NOMO-1 treated with dmso at 0.1 percent for 144 hours (cell line): ENCODE measurements around the gene FMOD.
"Not testable (repeated sequence)": the region's sequence is repeated elsewhere in the genome, so short reads cannot be mapped to it uniquely, and the experiment has no call there.

Experiments
- DNase-seq: peaks from one replicate; lab custom pipeline; 2025; ENCODE audit not compliant: unreplicated experiment; lab: John Stamatoyannopoulos, UW

FMOD gene

DNA sequence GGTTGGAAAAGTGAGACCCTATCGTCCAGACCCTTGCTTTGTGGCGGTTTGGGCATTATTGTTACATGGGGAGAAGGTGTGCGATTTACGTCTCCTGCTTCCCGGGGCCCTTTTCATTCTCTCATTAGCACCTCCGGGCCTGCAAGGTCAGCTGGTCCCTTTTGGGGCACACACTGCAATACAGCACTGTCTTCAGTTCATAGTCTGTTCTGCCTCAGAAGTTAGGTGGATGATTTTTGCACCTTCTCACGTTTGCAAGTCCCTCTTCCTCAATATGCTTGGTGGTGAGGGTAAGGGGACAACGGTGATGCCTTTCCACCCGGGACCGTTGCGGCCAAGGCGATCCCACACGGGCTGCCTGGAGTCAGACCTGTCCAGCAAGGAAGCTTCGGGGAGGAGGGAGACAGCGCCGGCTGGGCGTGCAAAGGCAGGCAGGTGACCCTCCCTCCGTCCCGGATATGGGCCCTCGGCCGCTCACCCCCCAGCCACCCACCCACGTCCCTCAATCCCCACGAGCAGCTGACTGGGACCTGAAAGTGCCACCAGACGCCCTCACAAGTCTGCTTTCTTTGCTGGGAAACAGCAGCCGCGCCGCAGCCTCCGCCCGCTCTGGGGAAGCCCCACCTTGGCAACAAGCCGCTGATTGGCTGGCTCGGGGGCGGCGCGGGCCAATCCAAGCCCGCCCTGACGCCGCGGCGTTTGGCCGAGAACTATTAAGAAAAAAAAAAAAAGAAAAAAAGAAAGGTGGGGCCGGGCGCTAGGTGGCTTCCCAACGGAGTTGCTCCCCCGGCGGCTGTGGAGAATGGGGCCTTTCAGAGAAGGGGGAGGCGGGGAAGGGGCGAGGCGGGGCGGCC is 23.9 kb downstream of the FMOD start:
- DNase-seq: peak; percentile 93

DNA sequence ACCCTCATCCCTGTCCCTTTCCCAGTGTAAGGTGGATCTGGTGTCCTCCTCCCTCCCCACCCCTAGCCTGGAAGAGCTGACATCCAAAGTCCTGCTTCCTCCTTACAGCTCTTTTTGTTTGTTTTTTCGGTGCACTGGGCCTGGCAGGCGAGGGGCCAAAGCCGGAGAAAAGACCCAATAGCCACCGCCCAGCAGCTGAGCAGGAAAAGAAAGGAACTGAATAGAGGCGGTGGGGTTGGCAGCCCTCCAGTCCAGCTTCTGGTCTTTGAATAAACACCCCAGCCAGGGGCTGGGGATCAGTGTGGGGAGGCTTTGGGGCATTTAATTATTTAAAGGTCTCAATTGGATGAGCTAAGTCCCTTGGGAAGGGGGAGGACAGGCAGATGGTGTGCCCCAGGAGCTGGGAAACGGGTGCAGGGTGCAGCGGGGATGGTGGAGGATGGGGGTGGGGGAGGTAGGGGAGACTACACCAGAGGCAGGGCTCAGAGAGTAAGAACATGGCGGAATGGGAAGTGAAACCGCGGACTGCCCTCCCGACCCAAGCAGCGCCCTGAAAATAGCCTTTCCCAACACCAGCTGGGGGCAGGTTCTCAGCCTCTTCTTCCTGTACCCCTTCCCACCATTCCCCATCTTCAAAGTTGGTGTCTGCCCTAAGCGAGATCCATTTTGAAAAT is 25.4 kb downstream of the FMOD start:
- DNase-seq: peak; percentile 61

DNA sequence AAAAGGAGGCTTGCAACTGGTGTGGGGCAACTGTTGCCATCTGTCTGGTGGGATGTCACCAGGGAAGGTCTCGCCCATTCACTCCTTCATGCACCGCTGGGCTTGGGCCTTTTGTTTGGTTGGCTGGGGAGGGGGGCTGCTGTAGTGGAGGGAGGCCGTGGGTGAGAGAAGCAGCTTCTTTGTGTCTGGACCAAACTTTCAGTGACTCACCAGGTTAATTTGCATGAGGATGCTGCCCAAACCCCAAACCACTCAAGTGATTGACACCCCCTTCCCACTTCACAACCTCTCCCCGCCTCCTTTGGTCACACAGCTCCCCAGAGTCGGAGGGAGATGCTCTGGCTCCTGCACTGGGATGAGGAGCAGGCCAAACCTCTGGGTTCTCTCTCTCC is 25.9 kb downstream of the FMOD start:
- peak; percentile 22 for DNase-seq

DNA sequence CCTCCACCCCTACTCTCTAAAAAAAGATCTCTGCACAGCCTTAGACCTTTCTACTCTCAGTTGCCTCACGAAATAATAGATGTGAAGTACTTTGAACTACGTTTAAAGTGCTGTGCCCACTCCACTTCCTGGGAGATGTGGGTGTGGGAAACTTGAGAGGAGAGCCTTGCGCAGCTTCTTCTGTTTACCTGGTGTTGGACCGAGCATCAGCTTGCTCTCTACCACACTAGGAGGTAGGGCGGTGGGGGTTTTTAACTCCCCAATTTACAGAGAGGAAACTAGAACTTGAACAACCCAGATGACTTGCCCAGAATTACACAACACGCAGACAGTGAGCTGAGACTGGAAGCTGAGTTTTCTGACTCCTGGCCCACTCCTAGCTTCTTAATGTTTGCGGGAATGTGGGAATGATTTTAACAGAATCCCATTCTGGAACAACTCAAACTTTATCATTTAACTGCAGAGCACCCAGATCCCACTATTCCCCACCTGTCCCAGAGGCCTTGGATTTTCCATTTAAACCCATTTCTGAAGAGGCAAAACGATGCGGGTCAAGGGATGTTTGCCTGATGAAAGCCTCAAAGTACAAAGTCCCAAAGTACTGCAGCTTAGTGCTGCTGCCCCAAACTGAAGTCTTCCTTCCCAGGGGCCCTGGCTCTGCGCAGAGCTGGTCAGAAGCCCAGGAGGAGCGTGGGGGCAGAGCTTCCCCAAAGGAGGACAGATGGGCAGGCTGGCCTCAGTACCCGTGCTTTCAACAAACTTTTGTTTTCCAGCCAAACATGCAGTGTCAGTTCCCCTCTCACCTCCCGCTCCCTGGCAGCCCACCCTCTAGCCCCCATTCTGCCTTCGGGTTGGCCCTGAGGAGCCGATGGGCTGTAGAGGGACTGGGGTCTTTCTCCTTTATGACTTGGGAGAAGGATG is 26.6 kb downstream of the FMOD start:
- DNase-seq: no peak

DNA sequence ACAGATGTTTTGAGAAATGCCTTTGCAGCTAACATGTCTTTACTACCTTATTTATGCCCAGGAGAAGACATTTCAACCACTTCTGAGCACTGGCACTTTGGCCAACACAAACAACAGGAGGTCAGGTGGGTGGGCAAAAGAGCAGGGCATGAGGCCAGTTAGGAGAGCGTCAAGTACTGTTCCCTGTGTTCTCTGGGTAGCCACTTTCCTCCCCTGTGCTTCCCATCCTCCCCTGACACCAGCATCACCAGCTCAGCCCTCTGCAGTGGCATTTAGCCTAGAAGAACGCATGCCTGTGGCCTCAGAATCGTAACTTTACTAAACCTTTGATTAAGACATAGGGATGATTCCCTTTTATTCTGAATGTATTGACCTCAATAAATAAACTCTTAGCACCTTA is 27.3 kb downstream of the FMOD start:
- DNase-seq: no peak

DNA sequence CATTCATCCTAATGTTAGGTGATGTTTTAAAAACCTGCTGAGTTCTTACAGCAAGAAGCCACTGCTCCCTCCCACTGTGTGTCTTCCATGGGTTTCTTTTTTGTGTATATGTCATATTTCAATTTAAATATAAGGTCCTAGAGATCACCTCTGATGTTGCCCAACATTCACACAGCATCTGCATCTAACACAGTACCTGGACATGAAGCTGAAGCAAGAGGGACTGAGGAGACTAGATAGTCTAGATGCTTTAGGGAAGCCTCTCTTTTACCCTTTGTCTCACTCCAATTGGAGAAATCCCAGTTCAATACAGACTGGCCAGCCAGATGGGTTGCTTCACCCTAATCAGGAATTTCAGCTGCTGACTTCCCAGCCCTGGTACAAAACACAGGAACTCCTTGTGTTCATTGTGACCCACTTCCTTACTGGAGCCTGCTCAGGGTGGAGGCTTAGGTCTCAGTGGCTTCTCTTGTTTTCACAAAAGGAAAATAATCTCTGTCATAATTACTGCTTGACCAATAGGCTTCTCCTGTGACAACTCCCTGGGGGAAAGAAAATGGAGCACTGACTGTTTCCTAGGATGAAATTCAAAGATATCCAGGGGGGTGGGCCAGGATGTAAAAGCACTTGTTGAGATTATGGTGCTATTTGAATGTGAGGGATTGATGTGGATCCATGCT is 28.3 kb downstream of the FMOD start:
- no peak for DNase-seq

DNA sequence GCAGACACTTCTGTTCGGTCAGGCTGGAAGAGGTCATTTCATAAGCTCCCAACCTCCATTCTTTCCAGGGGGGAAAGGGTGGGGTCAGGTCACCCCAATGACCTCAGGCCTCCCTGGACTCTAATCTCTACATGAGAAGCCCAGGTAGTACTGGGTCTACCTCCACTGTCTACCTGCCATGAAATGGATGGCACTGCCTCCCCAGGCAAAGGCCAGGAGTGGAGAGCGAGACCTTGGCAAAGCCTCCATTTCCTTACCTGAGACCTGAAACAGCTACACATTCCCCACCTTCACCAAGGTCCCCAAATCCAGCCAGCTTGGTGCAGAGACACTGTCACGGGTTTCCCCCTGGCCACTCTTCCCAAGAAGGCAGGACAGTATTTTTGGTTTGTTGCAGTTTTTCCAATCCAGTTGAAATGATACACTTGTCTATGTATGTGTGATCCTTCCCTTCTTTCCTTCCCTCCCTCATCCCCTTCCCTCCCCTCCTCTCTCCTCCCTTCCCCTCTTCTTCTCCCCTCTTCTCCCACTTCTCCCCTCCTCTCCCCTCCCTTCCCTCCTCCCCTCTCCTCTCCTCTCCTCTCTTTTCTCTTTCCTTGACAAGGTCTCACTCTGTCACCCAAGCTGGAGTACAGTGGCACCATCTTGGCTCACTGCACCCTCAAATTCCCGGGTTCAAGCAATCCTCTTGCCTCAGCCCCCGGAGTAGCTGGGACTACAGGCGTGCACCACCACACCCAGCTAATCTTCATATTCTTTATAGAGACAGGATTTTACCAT is 29.5 kb downstream of the FMOD start:
- no peak for DNase-seq

DNA sequence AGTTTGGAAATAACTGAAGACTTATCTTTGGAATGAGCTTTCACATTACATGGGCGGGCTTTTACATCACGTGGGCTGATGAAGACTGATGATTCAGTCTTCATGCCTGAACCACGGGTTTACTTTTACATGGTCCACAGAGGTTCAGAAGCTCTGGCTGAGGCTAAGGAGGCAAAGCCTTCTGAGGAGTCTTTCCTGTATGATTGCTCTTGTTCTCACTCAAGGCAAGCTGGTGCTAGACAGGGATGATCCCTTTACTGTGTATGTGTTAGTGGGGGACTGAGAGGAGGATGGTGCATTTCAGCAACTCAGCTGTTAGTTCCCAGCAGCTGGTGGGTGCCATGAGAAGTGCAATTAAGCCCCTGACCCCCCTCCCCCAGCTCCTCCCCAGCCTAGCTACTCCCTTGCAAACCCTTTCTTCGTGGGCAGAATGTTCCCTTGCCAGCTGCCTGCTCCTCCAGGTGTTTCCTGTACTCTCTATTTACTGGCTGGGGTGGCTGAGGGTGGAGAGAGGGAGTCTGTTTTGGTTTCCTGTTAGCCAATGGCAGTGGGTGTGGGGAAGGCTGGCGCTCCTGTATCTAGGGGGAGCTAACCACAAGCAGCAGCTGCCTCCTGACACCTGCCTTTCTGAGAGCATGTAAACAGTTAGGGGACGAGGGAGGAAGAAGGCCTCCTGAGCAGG is 30.2 kb downstream of the FMOD start:
- DNase-seq: peak; percentile 84

DNA sequence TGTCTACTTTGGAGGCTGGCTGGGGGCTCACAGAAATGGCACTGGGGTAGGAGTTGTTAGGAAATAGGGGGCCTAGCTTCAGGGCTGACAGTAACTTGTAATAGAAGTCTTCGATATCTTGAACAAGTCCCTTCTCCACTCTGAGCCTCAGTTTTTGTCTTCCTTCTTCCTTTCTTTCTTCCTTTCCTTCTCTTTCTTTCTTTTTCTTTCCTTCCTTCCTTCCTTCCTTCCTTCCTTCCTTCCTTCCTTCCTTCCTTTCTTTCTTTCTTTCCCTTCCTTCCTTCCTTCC is 32.7 kb downstream of the FMOD start:
- DNase-seq: no peak

DNA sequence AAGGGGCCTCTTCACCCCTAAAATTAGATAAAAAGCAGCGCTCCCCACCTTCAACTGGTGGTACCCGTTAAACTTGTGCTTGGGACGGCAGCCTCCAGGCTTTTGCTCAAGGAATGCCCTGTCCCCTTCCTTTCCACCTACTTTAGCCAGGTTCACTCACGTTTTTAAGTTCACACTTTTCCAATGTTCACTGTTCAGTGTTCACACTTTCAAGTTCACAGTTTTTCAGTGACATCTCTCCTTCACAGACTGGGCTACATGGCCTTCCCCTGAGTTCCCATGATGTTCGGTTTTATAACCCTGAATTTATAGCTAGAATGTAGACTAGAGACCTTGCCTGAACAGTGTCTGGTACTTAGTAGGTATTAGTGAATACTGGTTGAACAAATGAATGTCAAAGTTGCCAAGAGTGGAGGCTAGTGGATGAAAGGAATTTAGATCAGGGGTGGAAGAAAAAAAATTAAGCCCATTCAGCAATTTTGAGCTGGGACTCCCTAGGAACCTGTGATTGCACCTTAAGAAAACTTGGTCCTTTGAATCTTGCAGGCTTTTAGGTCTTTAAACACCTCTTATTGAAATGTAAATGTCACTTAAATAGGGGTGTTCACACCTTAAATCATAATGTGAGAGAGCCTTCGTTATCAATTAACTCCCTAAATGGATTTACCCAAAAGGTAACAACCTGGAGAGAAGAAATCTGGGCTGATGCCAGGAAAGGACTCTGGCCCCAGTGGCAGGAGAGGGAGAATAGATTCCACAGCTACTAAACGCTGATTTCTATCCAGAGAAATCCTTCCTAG is 33.3 kb downstream of the FMOD start:
- no peak for DNase-seq

DNA sequence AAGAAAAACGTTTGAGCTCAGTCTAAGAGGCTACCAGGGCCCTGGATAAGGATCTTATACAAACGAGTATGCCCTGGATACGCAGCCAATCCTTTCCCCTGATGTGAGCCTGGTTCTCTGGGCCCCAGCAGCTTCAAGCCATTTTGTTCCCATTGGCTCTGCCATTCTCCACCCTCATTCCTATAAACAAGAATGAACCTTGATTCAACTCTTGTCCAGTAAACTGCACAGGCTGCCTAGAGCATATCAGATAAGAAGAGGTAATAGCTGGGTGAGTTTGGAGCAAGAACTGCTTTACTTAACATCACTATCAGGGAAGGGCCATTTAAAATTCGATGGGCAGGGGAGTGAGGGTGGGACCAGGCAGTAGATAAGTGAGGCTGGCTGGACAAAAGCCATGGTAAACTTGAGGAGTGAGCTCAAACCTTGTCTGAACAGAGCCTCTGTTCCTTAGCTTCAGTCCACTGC is 34.3 kb downstream of the FMOD start:
- DNase-seq: no peak

DNA sequence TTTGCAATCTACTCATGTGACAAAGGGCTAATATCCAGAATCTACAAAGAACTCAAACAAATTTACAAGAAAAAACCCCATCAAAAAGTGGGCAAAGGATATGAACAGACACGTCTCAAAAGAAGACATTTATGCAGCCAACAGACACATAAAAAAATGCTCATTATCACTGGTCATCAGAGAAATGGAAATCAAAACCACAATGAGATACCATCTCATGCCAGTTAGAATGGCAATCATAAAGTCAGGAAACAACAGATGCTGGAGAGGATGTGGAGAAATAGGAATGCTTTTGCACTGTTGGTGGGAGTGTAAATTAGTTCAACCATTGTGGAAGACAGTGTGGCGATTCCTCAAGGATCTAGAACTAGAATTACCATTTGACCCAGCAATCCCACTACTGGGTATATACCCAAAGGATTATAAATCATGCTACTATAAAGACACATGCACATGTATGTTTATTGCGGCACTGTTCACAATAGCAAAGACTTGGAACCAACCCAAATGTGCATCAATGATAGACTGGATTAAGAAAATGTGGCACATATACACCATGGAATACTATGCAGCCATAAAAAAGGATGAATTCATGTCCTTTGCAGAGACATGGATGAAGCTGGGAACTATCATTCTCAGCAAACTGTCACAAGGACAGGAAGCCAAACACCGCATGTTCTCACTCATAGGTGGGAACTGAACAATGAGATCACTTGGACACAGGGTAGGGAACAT is 36.7 kb downstream of the FMOD start:
- not testable (repeated sequence) for DNase-seq

DNA sequence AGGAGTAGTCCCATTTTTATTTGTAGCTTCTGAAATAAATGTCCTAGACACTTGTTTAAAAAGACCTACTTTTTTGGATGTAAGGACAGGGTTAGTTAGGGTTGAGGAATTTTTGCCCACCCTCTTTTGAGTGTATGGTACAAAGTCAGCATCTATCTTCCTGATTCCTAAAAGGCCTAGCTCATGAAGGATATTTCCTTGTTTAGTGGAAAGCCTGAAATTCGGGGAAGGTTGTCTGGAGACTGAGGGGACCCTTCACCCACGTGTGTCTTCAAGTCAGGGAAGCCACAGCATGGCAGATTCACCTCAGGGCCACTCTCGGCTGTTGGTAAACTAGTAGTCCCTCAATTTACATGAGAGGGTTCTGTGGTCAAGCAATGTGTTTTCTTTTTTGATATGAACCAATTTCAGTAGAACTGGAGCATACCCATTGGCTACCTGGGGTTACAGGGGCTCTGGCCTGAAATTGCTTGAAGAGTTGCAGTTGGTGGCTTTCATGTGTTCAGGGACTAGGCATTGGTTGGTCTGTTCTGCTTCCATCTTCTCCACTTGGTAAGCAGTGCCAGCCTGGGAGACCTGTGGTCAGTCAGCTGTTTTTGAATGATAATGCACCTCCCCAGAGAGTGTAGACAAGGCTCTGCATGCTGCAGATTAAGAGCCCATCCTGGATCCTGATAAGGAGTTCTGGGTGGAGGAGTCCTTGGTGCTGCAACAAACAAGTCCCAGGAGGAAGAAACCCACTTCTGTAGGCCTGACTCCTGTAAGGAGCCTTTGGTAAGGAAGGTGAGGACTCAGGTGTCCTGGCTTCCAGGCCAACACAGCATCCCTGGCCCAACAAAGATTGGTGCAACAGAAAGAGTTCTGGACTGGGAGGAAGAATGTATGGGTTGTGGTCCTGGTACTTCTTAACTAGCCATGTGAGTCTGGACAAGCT is 39.3 kb downstream of the FMOD start:
- DNase-seq: no peak

DNA sequence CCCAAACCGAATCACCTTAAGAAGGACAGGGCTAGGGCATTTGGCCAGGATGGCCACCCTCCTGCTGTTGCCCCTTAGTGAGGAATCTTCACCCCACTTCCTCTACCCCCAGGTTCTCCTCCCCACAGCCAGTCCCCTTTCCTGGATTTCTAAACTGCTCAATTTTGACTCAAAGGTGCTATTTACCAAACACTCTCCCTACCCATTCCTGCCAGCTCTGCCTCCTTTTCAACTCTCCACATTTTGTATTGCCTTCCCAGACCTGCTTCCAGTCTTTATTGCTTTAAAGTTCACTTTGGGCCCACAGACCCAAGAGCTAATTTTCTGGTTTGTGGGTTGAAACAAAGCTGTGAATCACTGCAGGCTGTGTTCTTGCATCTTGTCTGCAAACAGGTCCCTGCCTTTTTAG is 42.0 kb downstream of the FMOD start:
- no peak for DNase-seq

DNA sequence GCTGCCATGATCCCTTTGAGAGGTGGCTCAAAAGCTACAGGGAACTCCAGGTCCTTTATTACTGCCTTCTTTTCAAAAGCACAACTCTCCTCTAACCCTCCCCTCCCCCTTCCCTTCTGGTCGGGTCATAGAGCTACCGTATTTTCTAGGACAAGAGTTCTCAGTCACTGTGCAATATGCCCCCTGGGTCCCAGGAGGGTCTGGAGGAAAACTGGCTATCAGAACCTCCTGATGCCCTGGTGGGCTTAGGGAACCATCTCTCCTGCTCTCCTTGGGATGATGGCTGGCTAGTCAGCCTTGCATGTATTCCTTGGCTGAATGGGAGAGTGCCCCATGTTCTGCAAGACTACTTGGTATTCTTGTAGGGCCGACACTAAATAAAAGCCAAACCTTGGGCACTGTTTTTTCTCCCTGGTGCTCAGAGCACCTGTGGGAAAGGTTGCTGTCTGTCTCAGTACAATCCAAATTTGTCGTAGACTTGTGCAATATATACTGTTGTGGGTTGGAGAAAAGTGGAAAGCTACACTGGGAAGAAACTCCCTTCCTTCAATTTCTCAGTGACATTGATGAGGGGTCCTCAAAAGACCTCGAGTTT is 42.5 kb downstream of the FMOD start:
- no peak for DNase-seq

DNA sequence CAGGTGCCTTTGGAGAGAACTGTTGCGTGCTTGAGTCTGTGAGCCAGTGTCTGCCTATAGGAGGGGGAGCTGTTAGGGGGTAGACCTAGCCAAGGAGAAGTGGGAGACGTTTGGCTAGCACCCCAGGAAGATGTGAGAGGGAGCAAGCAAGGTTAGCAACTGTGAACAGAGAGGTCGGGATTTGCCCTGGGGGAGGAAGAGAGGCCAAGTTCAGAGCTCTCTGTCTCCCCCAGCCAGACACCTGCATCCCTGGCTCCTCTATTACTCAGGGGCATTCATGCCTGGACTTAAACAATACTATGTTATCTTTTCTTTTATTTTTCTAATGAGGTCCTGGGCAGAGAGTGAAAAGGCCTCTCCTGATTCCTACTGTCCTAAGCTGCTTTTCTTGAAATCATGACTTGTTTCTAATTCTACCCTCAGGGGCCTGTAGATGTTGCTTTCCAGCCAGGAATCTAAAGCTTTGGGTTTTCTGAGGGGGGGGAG is 43.2 kb downstream of the FMOD start:
- DNase-seq: no peak
